HCT116 (cell line): ENCODE measurements around the gene MBD6. TPM values are rescaled to one million over a fixed set of nuclear protein-coding genes. Genes with fewer than 3 reads are reported as not detected.

Experiments
- ATAC-seq: fragments of 200-7000 bp; cut with Tn5 transposase; 2 replicates; pipeline ENCODE4 v1.9.1; 2020; ENCODE audit warnings: mild to moderate bottlenecking, moderate library complexity
- BruUV-seq: library from RNA; stranded (reverse); fragments of 400-500 nt; replicated peaks from 2 replicates; lab custom pipeline; 2021; lab: Mats Ljungman, UMichigan
- CTCF ChIA-PET: fragments of 300-600 bp; sonication (Branson Sonifier 250); formaldehyde crosslinking; loops from one replicate; lab custom pipeline; 2021; ENCODE audit warnings: antibody characterized with exemption; lab: Charles Lee
- POLR2A ChIA-PET: fragments of 300-600, 350-600 bp; sonication (Branson Sonifier 250); formaldehyde crosslinking; loops from one replicate; lab custom pipeline; 2021; ENCODE audit warnings: antibody characterized with exemption; lab: Charles Lee
- RAD21 ChIA-PET, 2 experiments: fragments of 300-600 bp; sonication (Branson Sonifier 250); formaldehyde crosslinking; loops; one replicate each; lab custom pipeline; 2023; ENCODE audit warnings: low total read pairs in 2 of 2; ENCODE audit not compliant: uncharacterized antibody in 2 of 2, unreplicated experiment in 2 of 2, low non-redundant PET in 1 of 2; lab: Charles Lee
- DNase-seq: peaks from one replicate; pipeline ENCODE4 v3.0.0-alpha.2; 2010; ENCODE audit warnings: low read depth, low spot score
- H2AFZ ChIP-seq: fragments of 200-600 bp; shearing (Covaris generic), sonication (generic); 2 replicates; pipeline ENCODE4 v1.6.1; 2017; ENCODE audit warnings: low read depth, mixed run types, mixed read lengths, antibody characterized with exemption, low read length; ENCODE audit not compliant: poor library complexity, severe bottlenecking
- H3K27ac ChIP-seq: 2 replicates; pipeline ENCODE4 v1.5.1; 2012; ENCODE audit warnings: low read depth, low read length
- H3K27me3 ChIP-seq: fragments of 200-600 bp; sonication (generic); 2 replicates; pipeline ENCODE4 v1.6.1; 2016; ENCODE audit warnings: mixed run types, low read length, mixed read lengths; ENCODE audit not compliant: insufficient read depth
- H3K36me3 ChIP-seq, 2 experiments: fragments of 200-500 bp in 1 of 2; fragments of 200-600 bp in 1 of 2; sonication (Bioruptor generic) in 1 of 2; sonication (generic) in 1 of 2; 2 replicates each; pipeline versions ENCODE4 v1.5.1 to v1.6.1; 2014 to 2016; ENCODE audit warnings: low read length in 2 of 2, inconsistent platforms in 1 of 2, mixed read lengths in 1 of 2, mixed run types in 1 of 2; ENCODE audit not compliant: insufficient read depth in 2 of 2, control insufficient read depth in 1 of 2
- H3K4me1 ChIP-seq, 2 experiments: fragments of 200-600 bp in 1 of 2; sonication (generic) in 1 of 2; 2 replicates each; pipeline versions ENCODE4 v1.5.1 to v1.6.1; 2012 to 2017; ENCODE audit warnings: low read length in 2 of 2, inconsistent platforms in 1 of 2, mild to moderate bottlenecking in 1 of 2, mixed read lengths in 1 of 2, mixed run types in 1 of 2, moderate library complexity in 1 of 2; ENCODE audit not compliant: insufficient read depth in 2 of 2, control insufficient read depth in 1 of 2
- H3K4me2 ChIP-seq: fragments of 200-600 bp; sonication (generic); 2 replicates; pipeline ENCODE4 v1.6.1; 2017; ENCODE audit warnings: mixed run types, low read length, mixed read lengths
- H3K4me3 ChIP-seq, 2 experiments: fragments of 200-600 bp in 1 of 2; sonication (generic) in 1 of 2; replicated peaks in 1 of 2; 2 replicates each; pipeline ENCODE4 v1.5.1; 2011 to 2016; ENCODE audit warnings: low read length in 2 of 2, control low read depth in 1 of 2, low read depth in 1 of 2, mild to moderate bottlenecking in 1 of 2, mixed read lengths in 1 of 2, mixed run types in 1 of 2
- H3K79me2 ChIP-seq: fragments of 200-600 bp; sonication (generic); 2 replicates; pipeline ENCODE4 v1.6.1; 2017; ENCODE audit warnings: mild to moderate bottlenecking, mixed run types, low read length, moderate library complexity, mixed read lengths; ENCODE audit not compliant: insufficient read depth
- H3K9ac ChIP-seq: fragments of 200-600 bp; sonication (generic); 2 replicates; pipeline ENCODE4 v1.6.1; 2016; ENCODE audit warnings: low read length, mixed read lengths
- H3K9me2 ChIP-seq: fragments of 200-600 bp; sonication (generic), shearing (Covaris generic); 2 replicates; pipeline ENCODE4 v1.6.1; 2017; ENCODE audit warnings: mixed run types, mild to moderate bottlenecking, moderate library complexity; ENCODE audit not compliant: insufficient read depth
- H3K9me3 ChIP-seq, 2 experiments: fragments of 200-500 bp in 1 of 2; fragments of 200-600 bp in 1 of 2; sonication (Bioruptor generic) in 1 of 2; sonication (generic) in 1 of 2; 2 replicates each; pipeline ENCODE4 v1.6.1; 2014 to 2017; ENCODE audit warnings: low read length in 2 of 2, mixed read lengths in 2 of 2, inconsistent platforms in 1 of 2, low read depth in 1 of 2, mild to moderate bottlenecking in 1 of 2, mixed run types in 1 of 2, moderate library complexity in 1 of 2; ENCODE audit not compliant: control insufficient read depth in 1 of 2, insufficient read depth in 1 of 2
- H4K20me1 ChIP-seq: fragments of 200-600 bp; sonication (generic), shearing (Covaris generic); 2 replicates; pipeline ENCODE4 v1.6.1; 2017; ENCODE audit warnings: mixed run types, mild to moderate bottlenecking, moderate library complexity; ENCODE audit not compliant: insufficient read depth
- CEBPB ChIP-seq: IDR thresholded peaks from 2 replicates; pipeline ENCODE4 v1.6.1; 2012; ENCODE audit warnings: low read depth
- EGR1 ChIP-seq: IDR thresholded peaks from 2 replicates; pipeline ENCODE4 v1.6.1; 2012; ENCODE audit warnings: low read depth
- ELF1 ChIP-seq: IDR thresholded peaks from 2 replicates; pipeline ENCODE4 v1.6.1; 2012; ENCODE audit warnings: low read depth, borderline replicate concordance
- FOSL1 ChIP-seq: IDR thresholded peaks from 2 replicates; pipeline ENCODE4 v1.6.1; 2012; ENCODE audit warnings: low read depth
- POLR2A ChIP-seq: IDR thresholded peaks from 2 replicates; pipeline ENCODE4 v1.7.0; 2011; ENCODE audit warnings: borderline replicate concordance; ENCODE audit not compliant: insufficient read depth, insufficient read length; ENCODE audit errors: extremely low read depth
- POLR2AphosphoS5 ChIP-seq: IDR thresholded peaks from 2 replicates; pipeline ENCODE4 v1.6.1; 2011; ENCODE audit warnings: mild to moderate bottlenecking, low read depth, low read length, moderate library complexity
- SIN3A ChIP-seq: IDR thresholded peaks from 2 replicates; pipeline ENCODE4 v1.6.1; 2012; ENCODE audit warnings: low read depth
- SRF ChIP-seq: IDR thresholded peaks from 2 replicates; pipeline ENCODE4 v1.6.1; 2012; ENCODE audit warnings: low read depth
- YY1 ChIP-seq: IDR thresholded peaks from 2 replicates; pipeline ENCODE4 v1.6.1; 2011; ENCODE audit warnings: low read length, low read depth, moderate library complexity, mild to moderate bottlenecking; ENCODE audit not compliant: insufficient replicate concordance; ENCODE audit errors: extremely low read depth
- intact Hi-C: fragments of 100-400 bp; cut with micrococcal nuclease; formaldehyde crosslinking; loops from 2 replicates; pipeline ENCODE4 v1.10.0; 2022
- total RNA-seq: library from RNA; stranded (reverse); gene quantifications from one replicate; pipeline ENCODE4 v1.2.1, GENCODE V29; 2021; ENCODE audit not compliant: unreplicated experiment
- TF ChIP-seq, protein P1 (sequence below): IDR thresholded peaks from 2 replicates; pipeline ENCODE4 v1.6.1; 2011; ENCODE audit warnings: mild to moderate bottlenecking, low read length, moderate library complexity; ENCODE audit not compliant: insufficient replicate concordance; ENCODE audit errors: extremely low read depth
- TF ChIP-seq, protein P2 (sequence below): IDR thresholded peaks from 2 replicates; pipeline ENCODE4 v1.6.1; 2012

MBD6 gene
- total RNA-seq, 1 experiment from 2014 or later: 70.1 TPM

- Histone ChIP-seq H3K9me3 (no peaks in the 10 kb centered on the region), H3K27ac (peak overlapping the region; percentile 40; the same call in 1 of the 2 replicates), H2AFZ (no peak overlapping the region), H3K36me3 (peaks cover 51 to 59% of the 10 kb centered on the region in 2 experiments; a peak in 3 of 4 replicates), H3K9me2 (no peaks in the 10 kb centered on the region), H3K4me2 (no peak overlapping the region), H3K79me2 (peaks cover 41% of the 10 kb centered on the region), H3K27me3 (no peaks in the 10 kb centered on the region), H3K4me3 (no peak overlapping the region), H3K4me1 (peaks cover 4 to 20% of the 10 kb centered on the region in 2 experiments; a peak in 3 of 4 replicates), H3K9ac (no peak overlapping the region), H4K20me1 (peaks cover 7% of the 10 kb centered on the region; the same call in 1 of the 2 replicates)
- intact Hi-C loops: no loop called here
- no TSS peak for BruUV-seq
- no peak for DNase-seq
- ChIA-PET POLR2A (interaction anchor here (0.8 to 2.4 kb wide), 3 partner anchors 10 to 212 kb away, joined by 3 to 8 read pairs (median 4); no protein-coding TSS in a partner anchor), RAD21 (no interaction called here), CTCF (no interaction called here)
- ATAC-seq: no peak
- peak; percentile 54 for TF ChIP-seq POLR2AphosphoS5
- no peak for TF ChIP-seq ELF1
Measured at GRCh38 chr12:57514720-57515407, 7.8 kb upstream of the MBD6 start.

DNA sequence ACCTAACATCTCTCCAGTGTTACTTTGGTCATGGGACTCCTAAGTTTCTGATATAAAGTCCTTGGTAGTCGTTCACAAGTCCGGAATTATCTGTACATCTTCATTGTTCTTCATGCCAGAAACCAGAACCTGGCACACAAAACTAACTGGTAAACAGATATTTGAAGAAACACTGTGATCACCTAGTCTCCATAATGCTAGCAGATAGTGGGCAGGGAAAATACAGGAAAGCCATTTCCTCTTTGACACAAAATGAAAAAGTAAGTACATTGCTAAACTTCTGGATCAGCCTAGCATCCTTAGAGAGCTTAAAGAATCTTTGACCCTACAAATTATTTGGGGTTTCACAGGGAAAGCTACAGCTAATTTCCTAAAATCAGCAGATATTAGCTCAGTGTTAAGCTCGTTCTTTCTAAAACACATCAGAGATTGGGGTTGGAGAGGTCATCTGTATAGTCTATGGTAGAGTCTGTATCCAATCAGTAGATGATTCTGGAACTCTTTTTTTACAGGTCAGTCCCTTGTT is 7.2 kb upstream of the MBD6 start:
- ChIA-PET POLR2A (interaction anchor here (0.8 to 2.4 kb wide), 3 partner anchors 10 to 211 kb away, joined by 3 to 8 read pairs (median 4); no protein-coding TSS in a partner anchor), CTCF (no interaction called here), RAD21 (no interaction called here)
- no peaks in the 10 kb centered on the region for H3K9me2 ChIP-seq
- H3K9ac ChIP-seq: no peak overlapping the region
- H3K27ac ChIP-seq: peak overlapping the region; percentile 40
- peaks cover 50 to 59% of the 10 kb centered on the region in 2 experiments; a peak in 3 of 4 replicates for H3K36me3 ChIP-seq
- no peak overlapping the region for H2AFZ ChIP-seq
- H3K27me3 ChIP-seq: no peaks in the 10 kb centered on the region
- no peaks in the 10 kb centered on the region for H3K9me3 ChIP-seq
- no peak for TF ChIP-seq SIN3A
- no peak for TF ChIP-seq ELF1
- no peak for TF ChIP-seq SRF
- TF ChIP-seq, protein P1, sequence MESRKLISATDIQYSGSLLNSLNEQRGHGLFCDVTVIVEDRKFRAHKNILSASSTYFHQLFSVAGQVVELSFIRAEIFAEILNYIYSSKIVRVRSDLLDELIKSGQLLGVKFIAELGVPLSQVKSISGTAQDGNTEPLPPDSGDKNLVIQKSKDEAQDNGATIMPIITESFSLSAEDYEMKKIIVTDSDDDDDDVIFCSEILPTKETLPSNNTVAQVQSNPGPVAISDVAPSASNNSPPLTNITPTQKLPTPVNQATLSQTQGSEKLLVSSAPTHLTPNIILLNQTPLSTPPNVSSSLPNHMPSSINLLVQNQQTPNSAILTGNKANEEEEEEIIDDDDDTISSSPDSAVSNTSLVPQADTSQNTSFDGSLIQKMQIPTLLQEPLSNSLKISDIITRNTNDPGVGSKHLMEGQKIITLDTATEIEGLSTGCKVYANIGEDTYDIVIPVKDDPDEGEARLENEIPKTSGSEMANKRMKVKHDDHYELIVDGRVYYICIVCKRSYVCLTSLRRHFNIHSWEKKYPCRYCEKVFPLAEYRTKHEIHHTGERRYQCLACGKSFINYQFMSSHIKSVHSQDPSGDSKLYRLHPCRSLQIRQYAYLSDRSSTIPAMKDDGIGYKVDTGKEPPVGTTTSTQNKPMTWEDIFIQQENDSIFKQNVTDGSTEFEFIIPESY: no peak
- no peak for TF ChIP-seq EGR1
- TF ChIP-seq POLR2A: no peak
- no peak for TF ChIP-seq CEBPB
- TF ChIP-seq, protein P2, sequence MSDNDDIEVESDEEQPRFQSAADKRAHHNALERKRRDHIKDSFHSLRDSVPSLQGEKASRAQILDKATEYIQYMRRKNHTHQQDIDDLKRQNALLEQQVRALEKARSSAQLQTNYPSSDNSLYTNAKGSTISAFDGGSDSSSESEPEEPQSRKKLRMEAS: no peak
- no peak for TF ChIP-seq FOSL1
- no peak for TF ChIP-seq YY1
- H3K4me3 ChIP-seq: no peak overlapping the region
- H4K20me1 ChIP-seq: peaks cover 7% of the 10 kb centered on the region; the same call in 1 of the 2 replicates
- intact Hi-C loops: no loop called here
- ATAC-seq: no peak
- no peak overlapping the region for H3K4me2 ChIP-seq
- peaks cover 45% of the 10 kb centered on the region for H3K79me2 ChIP-seq
- BruUV-seq: no TSS peak
- no peak for DNase-seq
- H3K4me1 ChIP-seq: peaks cover 4 to 20% of the 10 kb centered on the region in 2 experiments; a peak in 3 of 4 replicates
